HL-60 (cell line): Measurements from ENCODE around the gene TGFB1I1.

Source experiments
- GABPA ChIP-seq: IDR thresholded peaks from 2 replicates; pipeline ENCODE4 v1.6.1; 2012; ENCODE audit warnings: low read depth
- POLR2AphosphoS5 ChIP-seq: IDR thresholded peaks from 2 replicates; pipeline ENCODE4 v1.6.1; 2012; ENCODE audit warnings: low read depth
- SPI1 ChIP-seq: IDR thresholded peaks from 2 replicates; pipeline ENCODE4 v1.6.1; 2012; ENCODE audit warnings: low read depth, mild to moderate bottlenecking, borderline replicate concordance
- TF ChIP-seq, protein P1 (sequence below): IDR thresholded peaks from one replicate; pipeline ENCODE4 v1.5.1; 2011; ENCODE audit warnings: low read length, control low read depth, inconsistent platforms; ENCODE audit not compliant: insufficient read depth
- TF ChIP-seq, protein P2 (sequence below): IDR thresholded peaks from 2 replicates; pipeline ENCODE4 v1.6.1; 2012; ENCODE audit warnings: low read depth; ENCODE audit not compliant: insufficient replicate concordance

DNA sequence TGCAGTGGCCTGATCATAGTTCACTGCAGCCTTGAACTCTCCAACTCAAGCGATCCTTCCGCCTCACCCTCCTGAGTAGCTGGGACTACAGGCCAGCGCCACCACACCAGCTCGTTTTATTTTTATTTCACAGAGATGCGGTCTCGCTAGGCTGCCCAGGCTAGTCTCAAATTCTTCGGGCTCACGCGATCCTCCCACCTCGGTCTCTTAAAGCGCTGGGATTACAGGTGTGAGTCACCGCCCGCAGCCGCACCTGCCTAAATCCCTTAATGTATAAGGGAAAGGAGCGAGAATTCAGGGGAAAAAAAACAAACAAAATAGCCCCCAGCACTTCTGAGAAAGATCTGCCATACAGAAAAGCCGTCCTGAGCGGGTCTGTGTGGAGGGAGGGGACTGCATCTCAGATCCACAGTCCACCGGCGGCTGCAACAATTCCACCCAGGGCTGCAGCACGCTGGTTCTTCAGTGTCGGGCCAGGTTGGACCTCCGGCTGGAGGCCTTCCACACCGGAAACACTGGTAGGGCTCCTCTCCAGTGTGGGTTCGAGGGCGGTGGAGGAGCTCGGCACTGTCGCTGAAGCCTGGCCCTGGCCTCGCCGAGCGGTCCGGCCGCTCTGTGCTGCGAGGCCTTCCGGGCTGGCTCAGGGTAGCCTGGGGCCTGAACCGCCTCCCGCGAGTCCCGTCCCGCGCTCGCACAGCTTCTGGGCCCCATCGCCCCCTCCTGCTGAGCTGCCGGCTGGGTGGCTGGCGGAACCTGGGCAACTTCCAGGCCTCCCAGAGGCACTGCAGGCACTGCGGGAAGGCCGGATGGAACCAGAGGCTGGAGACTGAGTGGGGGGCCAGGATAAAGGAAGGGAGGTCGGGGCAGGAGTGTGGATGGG, 36.4 kb upstream of the TGFB1I1 start:
- TF ChIP-seq, protein P1, sequence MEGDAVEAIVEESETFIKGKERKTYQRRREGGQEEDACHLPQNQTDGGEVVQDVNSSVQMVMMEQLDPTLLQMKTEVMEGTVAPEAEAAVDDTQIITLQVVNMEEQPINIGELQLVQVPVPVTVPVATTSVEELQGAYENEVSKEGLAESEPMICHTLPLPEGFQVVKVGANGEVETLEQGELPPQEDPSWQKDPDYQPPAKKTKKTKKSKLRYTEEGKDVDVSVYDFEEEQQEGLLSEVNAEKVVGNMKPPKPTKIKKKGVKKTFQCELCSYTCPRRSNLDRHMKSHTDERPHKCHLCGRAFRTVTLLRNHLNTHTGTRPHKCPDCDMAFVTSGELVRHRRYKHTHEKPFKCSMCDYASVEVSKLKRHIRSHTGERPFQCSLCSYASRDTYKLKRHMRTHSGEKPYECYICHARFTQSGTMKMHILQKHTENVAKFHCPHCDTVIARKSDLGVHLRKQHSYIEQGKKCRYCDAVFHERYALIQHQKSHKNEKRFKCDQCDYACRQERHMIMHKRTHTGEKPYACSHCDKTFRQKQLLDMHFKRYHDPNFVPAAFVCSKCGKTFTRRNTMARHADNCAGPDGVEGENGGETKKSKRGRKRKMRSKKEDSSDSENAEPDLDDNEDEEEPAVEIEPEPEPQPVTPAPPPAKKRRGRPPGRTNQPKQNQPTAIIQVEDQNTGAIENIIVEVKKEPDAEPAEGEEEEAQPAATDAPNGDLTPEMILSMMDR: no peak
- TF ChIP-seq, protein P2, sequence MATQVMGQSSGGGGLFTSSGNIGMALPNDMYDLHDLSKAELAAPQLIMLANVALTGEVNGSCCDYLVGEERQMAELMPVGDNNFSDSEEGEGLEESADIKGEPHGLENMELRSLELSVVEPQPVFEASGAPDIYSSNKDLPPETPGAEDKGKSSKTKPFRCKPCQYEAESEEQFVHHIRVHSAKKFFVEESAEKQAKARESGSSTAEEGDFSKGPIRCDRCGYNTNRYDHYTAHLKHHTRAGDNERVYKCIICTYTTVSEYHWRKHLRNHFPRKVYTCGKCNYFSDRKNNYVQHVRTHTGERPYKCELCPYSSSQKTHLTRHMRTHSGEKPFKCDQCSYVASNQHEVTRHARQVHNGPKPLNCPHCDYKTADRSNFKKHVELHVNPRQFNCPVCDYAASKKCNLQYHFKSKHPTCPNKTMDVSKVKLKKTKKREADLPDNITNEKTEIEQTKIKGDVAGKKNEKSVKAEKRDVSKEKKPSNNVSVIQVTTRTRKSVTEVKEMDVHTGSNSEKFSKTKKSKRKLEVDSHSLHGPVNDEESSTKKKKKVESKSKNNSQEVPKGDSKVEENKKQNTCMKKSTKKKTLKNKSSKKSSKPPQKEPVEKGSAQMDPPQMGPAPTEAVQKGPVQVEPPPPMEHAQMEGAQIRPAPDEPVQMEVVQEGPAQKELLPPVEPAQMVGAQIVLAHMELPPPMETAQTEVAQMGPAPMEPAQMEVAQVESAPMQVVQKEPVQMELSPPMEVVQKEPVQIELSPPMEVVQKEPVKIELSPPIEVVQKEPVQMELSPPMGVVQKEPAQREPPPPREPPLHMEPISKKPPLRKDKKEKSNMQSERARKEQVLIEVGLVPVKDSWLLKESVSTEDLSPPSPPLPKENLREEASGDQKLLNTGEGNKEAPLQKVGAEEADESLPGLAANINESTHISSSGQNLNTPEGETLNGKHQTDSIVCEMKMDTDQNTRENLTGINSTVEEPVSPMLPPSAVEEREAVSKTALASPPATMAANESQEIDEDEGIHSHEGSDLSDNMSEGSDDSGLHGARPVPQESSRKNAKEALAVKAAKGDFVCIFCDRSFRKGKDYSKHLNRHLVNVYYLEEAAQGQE: no peak
- no peak for TF ChIP-seq SPI1
- no peak for TF ChIP-seq GABPA
- no peak for TF ChIP-seq POLR2AphosphoS5
